Sigmoid colon (tissue), 7 donors: Measurements from ENCODE around the gene MED22. TPM values are rescaled to one million over a fixed set of nuclear protein-coding genes. Genes with fewer than 3 reads are reported as not detected.
"Not testable (repeated sequence)": the region's sequence is repeated elsewhere in the genome, so short reads cannot be mapped to it uniquely, and the experiment has no call there.

Source experiments
- DNase-seq: peaks from one replicate; pipeline ENCODE4 v3.0.0-alpha.2; 2019
- H3K27ac ChIP-seq, 4 donors: fragments of 200-600 bp; sonication (generic); one replicate each; pipeline ENCODE4 v1.5.1; 2016 to 2019; ENCODE audit warnings: mild to moderate bottlenecking in 1 of 4
- H3K27me3 ChIP-seq, 3 donors: fragments of 200-600 bp; sonication (generic); one replicate each; pipeline ENCODE4 v1.5.1; 2019; ENCODE audit warnings: mild to moderate bottlenecking in 1 of 3
- H3K36me3 ChIP-seq, 4 donors: fragments of 200-600 bp; sonication (generic); one replicate each; pipeline ENCODE4 v1.5.1; 2016 to 2019
- H3K4me1 ChIP-seq, 4 donors: fragments of 200-600 bp; sonication (generic); one replicate each; pipeline ENCODE4 v1.5.1; 2017 to 2019
- H3K4me3 ChIP-seq, 4 donors: fragments of 200-600 bp; sonication (generic); one replicate each; pipeline ENCODE4 v1.5.1; 2017 to 2019; ENCODE audit warnings: mild to moderate bottlenecking in 2 of 4, moderate library complexity in 1 of 4
- H3K9me3 ChIP-seq, 4 donors: fragments of 200-600 bp in 3 of 4; sonication (generic) in 3 of 4; one replicate each; pipeline versions ENCODE4 v1.5.1 to v1.6.1; 2013 to 2019
- CTCF ChIP-seq, 4 experiments: fragments of 450-650 bp in 3 of 4; fragments of 200-600 bp in 1 of 4; IDR thresholded peaks; one replicate each; pipeline ENCODE4 v1.5.1; 2016 to 2019; ENCODE audit warnings: antibody characterized with exemption in 4 of 4, mild to moderate bottlenecking in 3 of 4, moderate library complexity in 2 of 4
- EP300 ChIP-seq, 4 donors: sonication (generic); formaldehyde crosslinking; IDR thresholded peaks; one replicate each; pipeline ENCODE4 v1.6.1; 2017; ENCODE audit warnings: antibody characterized with exemption in 4 of 4
- POLR2A ChIP-seq, 2 donors: fragments of 450-650 bp; IDR thresholded peaks; one replicate each; pipeline ENCODE4 v1.6.1; 2016; ENCODE audit warnings: antibody characterized with exemption in 2 of 2, mild to moderate bottlenecking in 2 of 2, moderate library complexity in 2 of 2
- POLR2AphosphoS5 ChIP-seq, 4 donors: sonication (generic); formaldehyde crosslinking; IDR thresholded peaks; one replicate each; pipeline ENCODE4 v1.6.1; 2017; ENCODE audit warnings: antibody characterized with exemption in 4 of 4
- WGBS, 2 donors: extraction: QIAGEN DNeasy Blood & Tissue Kit; methylation state at CpG; one replicate each; pipeline ENCODE4 v1.1.7; 2013; 5-methylcytosine and 5-hydroxymethylcytosine counted together
- intact Hi-C: fragments of 100-400 bp; cut with DNase I; formaldehyde crosslinking; loops from one replicate; pipeline ENCODE4 v1.15.1; 2023
- polyA plus RNA-seq, 3 donors: library from polyadenylated mRNA; stranded (reverse); fragments of 200-250 nt; gene quantifications; one replicate each; pipeline ENCODE4 v1.2.3, GENCODE V29; 2013
- total RNA-seq, 4 donors: library from RNA; depleted of rRNA; stranded (reverse); fragments of >200 nt; gene quantifications; one replicate each; pipeline ENCODE4 v1.1.0, GENCODE V29; 2016
- donor health status: healthy with polysubstance abuse.
- donor health status: Bipolar disorder and iron deficiency.
- donor health status: healthy.

MED22 gene
- total and polyA plus RNA-seq, 7 donors: 8.4 to 31.3 (median 23.7) TPM

- WGBS, 2 donors: 87 to 90% methylated on average over 5 of the region's 5 CpGs
- no peak overlapping the region for H3K27ac ChIP-seq
- intact Hi-C loops: loop anchor here (10.0 kb wide), 1 partner anchor 315 kb away; no protein-coding TSS in a partner anchor
Observed at GRCh38 chr9:133339641-133340040, 8.3 kb downstream of the MED22 start.

GRCh38 chr9:133335924-133336811, 11.8 kb downstream of the MED22 start, which contains the start of gene SURF6:
Gene SURF6 (minus strand): TSS chr9:133336188. CDS start chr9:133336132, 56 bp downstream.
- peak within 1 kb of the TSS; percentile 84 to 94 (median 88) for H3K4me3 ChIP-seq
- DNase-seq: peak; percentile 93
- H3K36me3 ChIP-seq: peaks cover 32 to 68% (median 42%) of the 10 kb centered on the region in 4 donors
- peak within 1 kb of the TSS; percentile 75 to 83 (median 80) for H3K27ac ChIP-seq
- intact Hi-C loops: loop anchor here (1.0 to 10.0 kb wide), 2 partner anchors 40 to 311 kb away; partner anchors contain the start of genes STKLD1 and SURF4
- WGBS, 2 donors: 7 to 9% methylated on average over 70 of the region's 70 CpGs
- TF ChIP-seq POLR2A (IDR thresholded peaks at IDR 0.05) (no peak), CTCF (IDR thresholded peaks at IDR 0.05) (no peak), POLR2AphosphoS5 (IDR thresholded peaks at IDR 0.05) (peak; percentile 58 to 87 (median 83)), EP300 (IDR thresholded peaks at IDR 0.05) (no peak)
- peaks cover 0 to 28% (median 25%) of the 10 kb centered on the region in 4 donors for H3K4me1 ChIP-seq
- no peaks in the 10 kb centered on the region for H3K9me3 ChIP-seq
- no peaks in the 10 kb centered on the region for H3K27me3 ChIP-seq

More at GRCh38 chr9:133339641-133340040, 8.3 kb downstream of the MED22 start:
- TF ChIP-seq CTCF (IDR thresholded peaks at IDR 0.05): no peak
- peaks cover 0 to 19% (median 15%) of the 10 kb centered on the region in 4 donors for H3K4me1 ChIP-seq
- no peak overlapping the region for H3K4me3 ChIP-seq
- no peaks in the 10 kb centered on the region for H3K27me3 ChIP-seq
- peaks cover 31 to 68% (median 41%) of the 10 kb centered on the region in 4 donors for H3K36me3 ChIP-seq
- no peaks in the 10 kb centered on the region for H3K9me3 ChIP-seq
- no peak for DNase-seq

- WGBS, 2 donors: 26 to 69% methylated on average over 11 of the region's 11 CpGs
Observed at GRCh38 chr9:133334888-133335287, 13.0 kb downstream of the MED22 start.

GRCh38 chr9:133334161-133334560, 13.8 kb downstream of the MED22 start:
- Histone ChIP-seq H3K36me3 (peaks cover 34 to 63% (median 37%) of the 10 kb centered on the region in 4 donors), H3K27me3 (no peaks in the 10 kb centered on the region), H3K4me3 (no peak overlapping the region), H3K4me1 (peaks cover 0 to 28% (median 25%) of the 10 kb centered on the region in 4 donors), H3K27ac (no peak overlapping the region), H3K9me3 (no peaks in the 10 kb centered on the region)
- intact Hi-C loops: loop anchor here (10.0 kb wide), 1 partner anchor 309 kb away; no protein-coding TSS in a partner anchor
- peak in 1 of 4 experiments; percentile 10 for TF ChIP-seq CTCF (IDR thresholded peaks at IDR 0.05)
- TF ChIP-seq EP300 (IDR thresholded peaks at IDR 0.05): no peak
- peak; percentile 53 for DNase-seq
- 22 to 74% methylated on average over 6 of the region's 6 CpGs for WGBS, 2 donors

More at GRCh38 chr9:133334888-133335287, 13.0 kb downstream of the MED22 start:
- not testable (repeated sequence) for H3K9me3 ChIP-seq, H3K27me3 ChIP-seq, H3K27ac ChIP-seq
- H3K4me1 ChIP-seq: peaks cover 0 to 28% (median 25%) of the 10 kb centered on the region in 4 donors
- H3K36me3 ChIP-seq: peaks cover 34 to 68% (median 39%) of the 10 kb centered on the region in 4 donors
- DNase-seq: peak; percentile 48
- intact Hi-C loops: loop anchor here (10.0 kb wide), 1 partner anchor 310 kb away; no protein-coding TSS in a partner anchor
- peak overlapping the region; percentile 84 to 94 (median 88) for H3K4me3 ChIP-seq

GRCh38 chr9:133333566-133333965, 14.4 kb downstream of the MED22 start:
- H3K9me3 ChIP-seq: no peaks in the 10 kb centered on the region
- no peak for TF ChIP-seq CTCF (IDR thresholded peaks at IDR 0.05)
- no peak for TF ChIP-seq POLR2A (IDR thresholded peaks at IDR 0.05)
- no peak for TF ChIP-seq POLR2AphosphoS5 (IDR thresholded peaks at IDR 0.05)
- no peak for TF ChIP-seq EP300 (IDR thresholded peaks at IDR 0.05)
- peaks cover 34 to 57% (median 37%) of the 10 kb centered on the region in 4 donors for H3K36me3 ChIP-seq
- no peak overlapping the region for H3K27ac ChIP-seq
- no peaks in the 10 kb centered on the region for H3K27me3 ChIP-seq
- peak; percentile 60 for DNase-seq
- WGBS, 2 donors: 70 to 88% methylated on average over 10 of the region's 10 CpGs
- H3K4me1 ChIP-seq: peaks cover 0 to 28% (median 25%) of the 10 kb centered on the region in 4 donors
- H3K4me3 ChIP-seq: no peak overlapping the region
- intact Hi-C loops: loop anchor here (10.0 kb wide), 1 partner anchor 309 kb away; no protein-coding TSS in a partner anchor
